ENCODE results near the gene MPG. TPM values are rescaled to one million over a fixed set of nuclear protein-coding genes. Genes with fewer than 3 reads are reported as not detected.

MPG gene
- total RNA-seq, 1 experiment from 2014 or later = 32.6 TPM

DNA sequence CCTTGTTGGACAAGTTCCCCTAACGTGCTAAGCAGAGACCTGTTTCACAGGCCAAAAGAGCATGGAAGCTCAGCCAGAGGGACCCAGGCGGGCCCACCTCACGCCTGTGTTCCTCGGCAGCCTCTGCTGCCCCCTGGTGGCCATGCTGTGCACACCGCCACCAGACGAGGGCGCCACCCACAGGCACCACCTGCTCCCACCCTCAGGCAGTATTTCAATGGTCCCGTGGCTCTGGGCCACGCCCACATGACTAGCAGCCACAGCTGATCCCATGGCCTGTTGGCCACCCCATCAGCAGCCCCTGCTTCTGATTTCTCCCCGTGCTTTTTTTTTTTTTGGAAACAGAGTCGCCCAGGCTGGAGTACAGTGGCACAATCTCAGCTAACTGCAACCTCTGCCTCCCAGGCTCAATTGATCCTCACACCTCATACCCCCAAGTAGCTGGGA lies 18.9 kb downstream of the MPG start:
- no peaks in the 10 kb centered on the region for H3K9me2 ChIP-seq (ENCODE audit: insufficient read depth)
- H3K27ac ChIP-seq (ENCODE audit: low read depth, low read length) = no peak overlapping the region
- H3K9ac ChIP-seq (ENCODE audit: low read length) = no peak overlapping the region
- H4K20me1 ChIP-seq (ENCODE audit: insufficient read depth) = no peaks in the 10 kb centered on the region
- intact Hi-C loops (cut with micrococcal nuclease) = loop anchor here (1.0 kb wide), 1 partner anchor 32 kb away; no protein-coding TSS in a partner anchor
- ChIA-PET RAD21 (ENCODE audit: low non-redundant PET in 1 of 2, low total read pairs in 2 of 2, uncharacterized antibody in 2 of 2, unreplicated experiment in 2 of 2) (interaction anchor here in 1 of 2 experiments (0.8 kb wide), 1 partner anchor 31 kb away, joined by 3 read pairs; no protein-coding TSS in a partner anchor), CTCF (interaction anchor here (0.6 to 2.1 kb wide), 7 partner anchors 10 to 265 kb away, joined by 3 to 29 read pairs (median 7); partner anchors contain the start of gene FAM234A), POLR2A (interaction anchor here (0.8 kb wide), 1 partner anchor 27 kb away, joined by 3 read pairs; no protein-coding TSS in a partner anchor)
- H2AFZ ChIP-seq (ENCODE audit: low read depth, low read length, poor library complexity, severe bottlenecking) = no peak overlapping the region
- BruUV-seq (replicated peaks) = no TSS peak
- H3K27me3 ChIP-seq (ENCODE audit: insufficient read depth, low read length) = no peaks in the 10 kb centered on the region
- DNase-seq (ENCODE audit: low read depth, low spot score) = peak; percentile 41
- no peaks in the 10 kb centered on the region for H3K9me3 ChIP-seq (ENCODE audit: control insufficient read depth in 1 of 2, insufficient read depth in 1 of 2, low read depth in 1 of 2, low read length in 2 of 2)
- peak; percentile 88 for ATAC-seq
- no peak overlapping the region for H3K4me2 ChIP-seq (ENCODE audit: low read length)
- H3K79me2 ChIP-seq (ENCODE audit: insufficient read depth, low read length) = no peaks in the 10 kb centered on the region
- H3K36me3 ChIP-seq (ENCODE audit: control insufficient read depth in 1 of 2, insufficient read depth in 2 of 2, low read length in 2 of 2) = no peaks in the 10 kb centered on the region
- no peak overlapping the region for H3K4me3 ChIP-seq (replicated peaks in 1 of 2; ENCODE audit: low read depth in 1 of 2, low read length in 2 of 2)
- H3K4me1 ChIP-seq (ENCODE audit: control insufficient read depth in 1 of 2, insufficient read depth in 2 of 2, low read length in 2 of 2) = no peaks in the 10 kb centered on the region
- 0 out of 2 replicates have a peak, but pooled peaks have one; percentile 29 for TF ChIP-seq POLR2AphosphoS5 (IDR thresholded peaks at IDR 0.05; ENCODE audit: low read depth, low read length)
- no peak for TF ChIP-seq SRF (IDR thresholded peaks at IDR 0.05; ENCODE audit: low read depth)
- no peak for TF ChIP-seq POLR2A (IDR thresholded peaks at IDR 0.05; ENCODE audit: borderline replicate concordance, extremely low read depth, insufficient read depth, insufficient read length)
- TF ChIP-seq CBX3 (IDR thresholded peaks at IDR 0.05; ENCODE audit: low read depth) = no peak
- TF ChIP-seq ZNF274 (IDR thresholded peaks at IDR 0.05; ENCODE audit: low read depth, low read length) = no peak
- TF ChIP-seq EZH2 (IDR thresholded peaks at IDR 0.05) = no peak
- no peak for TF ChIP-seq SIN3A (IDR thresholded peaks at IDR 0.05; ENCODE audit: low read depth)
- TF ChIP-seq EGR1 (IDR thresholded peaks at IDR 0.05; ENCODE audit: low read depth) = no peak
- TF ChIP-seq, protein P1, sequence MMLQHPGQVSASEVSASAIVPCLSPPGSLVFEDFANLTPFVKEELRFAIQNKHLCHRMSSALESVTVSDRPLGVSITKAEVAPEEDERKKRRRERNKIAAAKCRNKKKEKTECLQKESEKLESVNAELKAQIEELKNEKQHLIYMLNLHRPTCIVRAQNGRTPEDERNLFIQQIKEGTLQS (IDR thresholded peaks at IDR 0.05) = no peak
- TF ChIP-seq, protein P2, sequence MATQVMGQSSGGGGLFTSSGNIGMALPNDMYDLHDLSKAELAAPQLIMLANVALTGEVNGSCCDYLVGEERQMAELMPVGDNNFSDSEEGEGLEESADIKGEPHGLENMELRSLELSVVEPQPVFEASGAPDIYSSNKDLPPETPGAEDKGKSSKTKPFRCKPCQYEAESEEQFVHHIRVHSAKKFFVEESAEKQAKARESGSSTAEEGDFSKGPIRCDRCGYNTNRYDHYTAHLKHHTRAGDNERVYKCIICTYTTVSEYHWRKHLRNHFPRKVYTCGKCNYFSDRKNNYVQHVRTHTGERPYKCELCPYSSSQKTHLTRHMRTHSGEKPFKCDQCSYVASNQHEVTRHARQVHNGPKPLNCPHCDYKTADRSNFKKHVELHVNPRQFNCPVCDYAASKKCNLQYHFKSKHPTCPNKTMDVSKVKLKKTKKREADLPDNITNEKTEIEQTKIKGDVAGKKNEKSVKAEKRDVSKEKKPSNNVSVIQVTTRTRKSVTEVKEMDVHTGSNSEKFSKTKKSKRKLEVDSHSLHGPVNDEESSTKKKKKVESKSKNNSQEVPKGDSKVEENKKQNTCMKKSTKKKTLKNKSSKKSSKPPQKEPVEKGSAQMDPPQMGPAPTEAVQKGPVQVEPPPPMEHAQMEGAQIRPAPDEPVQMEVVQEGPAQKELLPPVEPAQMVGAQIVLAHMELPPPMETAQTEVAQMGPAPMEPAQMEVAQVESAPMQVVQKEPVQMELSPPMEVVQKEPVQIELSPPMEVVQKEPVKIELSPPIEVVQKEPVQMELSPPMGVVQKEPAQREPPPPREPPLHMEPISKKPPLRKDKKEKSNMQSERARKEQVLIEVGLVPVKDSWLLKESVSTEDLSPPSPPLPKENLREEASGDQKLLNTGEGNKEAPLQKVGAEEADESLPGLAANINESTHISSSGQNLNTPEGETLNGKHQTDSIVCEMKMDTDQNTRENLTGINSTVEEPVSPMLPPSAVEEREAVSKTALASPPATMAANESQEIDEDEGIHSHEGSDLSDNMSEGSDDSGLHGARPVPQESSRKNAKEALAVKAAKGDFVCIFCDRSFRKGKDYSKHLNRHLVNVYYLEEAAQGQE (IDR thresholded peaks at IDR 0.05; ENCODE audit: low read depth) = no peak
- TF ChIP-seq, protein P3, sequence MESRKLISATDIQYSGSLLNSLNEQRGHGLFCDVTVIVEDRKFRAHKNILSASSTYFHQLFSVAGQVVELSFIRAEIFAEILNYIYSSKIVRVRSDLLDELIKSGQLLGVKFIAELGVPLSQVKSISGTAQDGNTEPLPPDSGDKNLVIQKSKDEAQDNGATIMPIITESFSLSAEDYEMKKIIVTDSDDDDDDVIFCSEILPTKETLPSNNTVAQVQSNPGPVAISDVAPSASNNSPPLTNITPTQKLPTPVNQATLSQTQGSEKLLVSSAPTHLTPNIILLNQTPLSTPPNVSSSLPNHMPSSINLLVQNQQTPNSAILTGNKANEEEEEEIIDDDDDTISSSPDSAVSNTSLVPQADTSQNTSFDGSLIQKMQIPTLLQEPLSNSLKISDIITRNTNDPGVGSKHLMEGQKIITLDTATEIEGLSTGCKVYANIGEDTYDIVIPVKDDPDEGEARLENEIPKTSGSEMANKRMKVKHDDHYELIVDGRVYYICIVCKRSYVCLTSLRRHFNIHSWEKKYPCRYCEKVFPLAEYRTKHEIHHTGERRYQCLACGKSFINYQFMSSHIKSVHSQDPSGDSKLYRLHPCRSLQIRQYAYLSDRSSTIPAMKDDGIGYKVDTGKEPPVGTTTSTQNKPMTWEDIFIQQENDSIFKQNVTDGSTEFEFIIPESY (IDR thresholded peaks at IDR 0.05; ENCODE audit: extremely low read depth, insufficient replicate concordance, low read length) = no peak
- no peak for TF ChIP-seq ELF1 (IDR thresholded peaks at IDR 0.05; ENCODE audit: borderline replicate concordance, low read depth)
- TF ChIP-seq JUND (IDR thresholded peaks at IDR 0.05) = no peak
- TF ChIP-seq RAD21 (IDR thresholded peaks at IDR 0.05; ENCODE audit: low read depth) = peak; percentile 78
- no peak for TF ChIP-seq ZFX (IDR thresholded peaks at IDR 0.05)
- TF ChIP-seq EZH2phosphoT487 (IDR thresholded peaks at IDR 0.05; ENCODE audit: borderline replicate concordance) = no peak
- peak; percentile 23 for TF ChIP-seq TCF7L2 (IDR thresholded peaks at IDR 0.05; ENCODE audit: borderline replicate concordance, extremely low read depth, insufficient read depth, insufficient read length)
- TF ChIP-seq SP1 (IDR thresholded peaks at IDR 0.05; ENCODE audit: low read depth) = no peak
- TF ChIP-seq, protein P4, sequence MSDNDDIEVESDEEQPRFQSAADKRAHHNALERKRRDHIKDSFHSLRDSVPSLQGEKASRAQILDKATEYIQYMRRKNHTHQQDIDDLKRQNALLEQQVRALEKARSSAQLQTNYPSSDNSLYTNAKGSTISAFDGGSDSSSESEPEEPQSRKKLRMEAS (IDR thresholded peaks at IDR 0.05) = peak; percentile 58; the same call in 1 of the 2 replicates
- TF ChIP-seq, protein P5, sequence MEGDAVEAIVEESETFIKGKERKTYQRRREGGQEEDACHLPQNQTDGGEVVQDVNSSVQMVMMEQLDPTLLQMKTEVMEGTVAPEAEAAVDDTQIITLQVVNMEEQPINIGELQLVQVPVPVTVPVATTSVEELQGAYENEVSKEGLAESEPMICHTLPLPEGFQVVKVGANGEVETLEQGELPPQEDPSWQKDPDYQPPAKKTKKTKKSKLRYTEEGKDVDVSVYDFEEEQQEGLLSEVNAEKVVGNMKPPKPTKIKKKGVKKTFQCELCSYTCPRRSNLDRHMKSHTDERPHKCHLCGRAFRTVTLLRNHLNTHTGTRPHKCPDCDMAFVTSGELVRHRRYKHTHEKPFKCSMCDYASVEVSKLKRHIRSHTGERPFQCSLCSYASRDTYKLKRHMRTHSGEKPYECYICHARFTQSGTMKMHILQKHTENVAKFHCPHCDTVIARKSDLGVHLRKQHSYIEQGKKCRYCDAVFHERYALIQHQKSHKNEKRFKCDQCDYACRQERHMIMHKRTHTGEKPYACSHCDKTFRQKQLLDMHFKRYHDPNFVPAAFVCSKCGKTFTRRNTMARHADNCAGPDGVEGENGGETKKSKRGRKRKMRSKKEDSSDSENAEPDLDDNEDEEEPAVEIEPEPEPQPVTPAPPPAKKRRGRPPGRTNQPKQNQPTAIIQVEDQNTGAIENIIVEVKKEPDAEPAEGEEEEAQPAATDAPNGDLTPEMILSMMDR (IDR thresholded peaks at IDR 0.05 in 2 of 3, conservative IDR thresholded peaks at IDR 0.05 in 1 of 3; ENCODE audit: borderline replicate concordance in 1 of 3, insufficient read depth in 1 of 3, low read depth in 2 of 3, low read length in 2 of 3) = peak; percentile 80 to 99 (median 81)
